Liver (tissue), 9 donors: ENCODE results near the gene ADAMTS7. TPM values are rescaled to one million over a fixed set of nuclear protein-coding genes. Genes with fewer than 3 reads are reported as not detected.

ENCODE experiments used
- DNase-seq: peaks from one replicate; pipeline ENCODE4 v3.0.0-alpha.2; 2017; ENCODE audit warnings: low spot score
- H3K27ac ChIP-seq, 2 donors: one replicate each; pipeline ENCODE4 v1.7.0; 2013; ENCODE audit warnings: inconsistent platforms in 2 of 2, low read length in 2 of 2, control low read depth in 1 of 2, low read depth in 1 of 2, mild to moderate bottlenecking in 1 of 2
- H3K27me3 ChIP-seq, 4 donors: one replicate each; pipeline versions ENCODE4 v1.6.1 to v1.7.0; 2013; ENCODE audit warnings: low read length in 3 of 4, inconsistent platforms in 1 of 4, mild to moderate bottlenecking in 1 of 4, moderate library complexity in 1 of 4; ENCODE audit not compliant: control insufficient read depth in 4 of 4, insufficient read depth in 4 of 4
- H3K36me3 ChIP-seq, 4 donors: one replicate each; pipeline versions ENCODE4 v1.6.1 to v1.7.0; 2013; ENCODE audit warnings: low read length in 3 of 4, mild to moderate bottlenecking in 3 of 4, low read depth in 1 of 4, moderate library complexity in 1 of 4; ENCODE audit not compliant: control insufficient read depth in 4 of 4, insufficient read depth in 3 of 4
- H3K4me1 ChIP-seq, 4 donors: one replicate each; pipeline versions ENCODE4 v1.6.1 to v1.7.0; 2013; ENCODE audit warnings: low read length in 3 of 4, mild to moderate bottlenecking in 3 of 4, moderate library complexity in 1 of 4; ENCODE audit not compliant: control insufficient read depth in 4 of 4, insufficient read depth in 4 of 4
- H3K4me3 ChIP-seq, 3 donors: one replicate each; pipeline versions ENCODE4 v1.6.1 to v1.7.0; 2013; ENCODE audit warnings: low read length in 3 of 3, control low read depth in 1 of 3, low read depth in 1 of 3, mild to moderate bottlenecking in 1 of 3
- H3K9ac ChIP-seq, 2 donors: one replicate each; pipeline ENCODE4 v1.7.0; 2013; ENCODE audit warnings: low read length in 2 of 2, mild to moderate bottlenecking in 2 of 2, moderate library complexity in 2 of 2, control low read depth in 1 of 2, low read depth in 1 of 2
- H3K9me3 ChIP-seq, 4 donors: one replicate each; pipeline versions ENCODE4 v1.6.1 to v1.7.0; 2013; ENCODE audit warnings: low read length in 3 of 4; ENCODE audit not compliant: control insufficient read depth in 4 of 4
- EGR1 ChIP-seq, 2 donors: IDR thresholded peaks; 2 replicates each; pipeline ENCODE4 v1.6.1; 2016 to 2018; ENCODE audit warnings: antibody characterized with exemption in 2 of 2, low read depth in 2 of 2
- FOXA1 ChIP-seq: IDR thresholded peaks from 2 replicates; pipeline ENCODE4 v1.6.1; 2016; ENCODE audit warnings: antibody characterized with exemption
- FOXA2 ChIP-seq: IDR thresholded peaks from 2 replicates; pipeline ENCODE4 v1.6.1; 2016; ENCODE audit warnings: antibody characterized with exemption
- GABPA ChIP-seq, 2 donors: IDR thresholded peaks in 1 of 2; conservative IDR thresholded peaks in 1 of 2; 2 replicates each; pipeline ENCODE4 v1.6.1; 2016; ENCODE audit warnings: antibody characterized with exemption in 2 of 2, mild to moderate bottlenecking in 1 of 2, moderate library complexity in 1 of 2
- HNF4A ChIP-seq, 2 donors: conservative IDR thresholded peaks; 2 replicates each; pipeline ENCODE4 v1.6.1; 2016; ENCODE audit warnings: antibody characterized with exemption in 2 of 2, mild to moderate bottlenecking in 2 of 2
- HNF4G ChIP-seq: IDR thresholded peaks from 2 replicates; pipeline ENCODE4 v1.6.1; 2016; ENCODE audit warnings: antibody characterized with exemption
- JUND ChIP-seq, 2 donors: IDR thresholded peaks; 2 replicates each; pipeline ENCODE4 v1.6.1; 2016; ENCODE audit warnings: antibody characterized with exemption in 2 of 2
- MAX ChIP-seq: IDR thresholded peaks from 2 replicates; pipeline ENCODE4 v1.6.1; 2016; ENCODE audit warnings: antibody characterized with exemption
- NR2F2 ChIP-seq: IDR thresholded peaks from 2 replicates; pipeline ENCODE4 v1.6.1; 2016; ENCODE audit warnings: antibody characterized with exemption
- REST ChIP-seq: IDR thresholded peaks from 2 replicates; pipeline ENCODE4 v1.6.1; 2016; ENCODE audit warnings: antibody characterized with exemption, mild to moderate bottlenecking
- RXRA ChIP-seq, 2 donors: IDR thresholded peaks; 2 replicates each; pipeline ENCODE4 v1.6.1; 2017 to 2018; ENCODE audit warnings: antibody characterized with exemption in 2 of 2, mild to moderate bottlenecking in 1 of 2
- SP1 ChIP-seq: IDR thresholded peaks from 2 replicates; pipeline ENCODE4 v1.6.1; 2018; ENCODE audit warnings: antibody characterized with exemption, mild to moderate bottlenecking
- TAF1 ChIP-seq: conservative IDR thresholded peaks from 2 replicates; pipeline ENCODE4 v1.6.1; 2016; ENCODE audit warnings: antibody characterized with exemption, mild to moderate bottlenecking
- YY1 ChIP-seq: IDR thresholded peaks from 2 replicates; pipeline ENCODE4 v1.6.1; 2016; ENCODE audit warnings: antibody characterized with exemption, mild to moderate bottlenecking
- WGBS: extraction: QIAGEN DNeasy Blood & Tissue Kit; methylation state at CpG from one replicate; pipeline ENCODE4 v1.1.7; 2013; 5-methylcytosine and 5-hydroxymethylcytosine counted together
- polyA plus RNA-seq, 2 donors: library from polyadenylated mRNA; stranded (reverse) in 1 of 2; unstranded in 1 of 2; fragments of 200-250 nt in 1 of 2; fragments of >200 nt in 1 of 2; fragmentation: Nextera tagmentation in 1 of 2; extraction: Ambion mirVana in 1 of 2; gene quantifications; one replicate each; pipeline versions ENCODE4 v1.2.1 to v1.2.3, GENCODE V29; 2013 to 2015
- total RNA-seq, 2 donors: library from RNA; depleted of rRNA; stranded (reverse); fragments of >200 nt; gene quantifications; one replicate each; pipeline ENCODE4 v1.2.3, GENCODE V29; 2014
- TF ChIP-seq, protein P1 (sequence below): fragments of 150-350 bp; IDR thresholded peaks from 2 replicates; pipeline ENCODE4 v1.5.1; 2017; ENCODE audit warnings: improper control_type of control experiment, low read depth, low read length; ENCODE audit not compliant: missing input control
- donor health status: healthy.
- donor health status: healthy.
- donor health status: healthy.
- donor health status: healthy.
- donor health status: healthy.

The ADAMTS7 gene
- total and polyA plus RNA-seq, 4 donors: 0.13 to 2.4 (median 1.3) TPM

GRCh38 chr15:78828920-78829319 lies 17.7 kb upstream of the ADAMTS7 start:
- Histone ChIP-seq H3K27me3 (no peaks in the 10 kb centered on the region), H3K9ac (no peak overlapping the region), H3K4me3 (no peak overlapping the region), H3K4me1 (peaks cover 0 to 2% (median 0%) of the 10 kb centered on the region in 4 donors), H3K9me3 (no peaks in the 10 kb centered on the region), H3K27ac (no peak overlapping the region), H3K36me3 (no peaks in the 10 kb centered on the region)
- no peak for DNase-seq
- 92% methylated on average over 2 of the region's 2 CpGs for WGBS
- no peak for TF ChIP-seq FOXA1
- no peak for TF ChIP-seq SP1
- TF ChIP-seq, protein P1, sequence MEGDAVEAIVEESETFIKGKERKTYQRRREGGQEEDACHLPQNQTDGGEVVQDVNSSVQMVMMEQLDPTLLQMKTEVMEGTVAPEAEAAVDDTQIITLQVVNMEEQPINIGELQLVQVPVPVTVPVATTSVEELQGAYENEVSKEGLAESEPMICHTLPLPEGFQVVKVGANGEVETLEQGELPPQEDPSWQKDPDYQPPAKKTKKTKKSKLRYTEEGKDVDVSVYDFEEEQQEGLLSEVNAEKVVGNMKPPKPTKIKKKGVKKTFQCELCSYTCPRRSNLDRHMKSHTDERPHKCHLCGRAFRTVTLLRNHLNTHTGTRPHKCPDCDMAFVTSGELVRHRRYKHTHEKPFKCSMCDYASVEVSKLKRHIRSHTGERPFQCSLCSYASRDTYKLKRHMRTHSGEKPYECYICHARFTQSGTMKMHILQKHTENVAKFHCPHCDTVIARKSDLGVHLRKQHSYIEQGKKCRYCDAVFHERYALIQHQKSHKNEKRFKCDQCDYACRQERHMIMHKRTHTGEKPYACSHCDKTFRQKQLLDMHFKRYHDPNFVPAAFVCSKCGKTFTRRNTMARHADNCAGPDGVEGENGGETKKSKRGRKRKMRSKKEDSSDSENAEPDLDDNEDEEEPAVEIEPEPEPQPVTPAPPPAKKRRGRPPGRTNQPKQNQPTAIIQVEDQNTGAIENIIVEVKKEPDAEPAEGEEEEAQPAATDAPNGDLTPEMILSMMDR: no peak

DNA sequence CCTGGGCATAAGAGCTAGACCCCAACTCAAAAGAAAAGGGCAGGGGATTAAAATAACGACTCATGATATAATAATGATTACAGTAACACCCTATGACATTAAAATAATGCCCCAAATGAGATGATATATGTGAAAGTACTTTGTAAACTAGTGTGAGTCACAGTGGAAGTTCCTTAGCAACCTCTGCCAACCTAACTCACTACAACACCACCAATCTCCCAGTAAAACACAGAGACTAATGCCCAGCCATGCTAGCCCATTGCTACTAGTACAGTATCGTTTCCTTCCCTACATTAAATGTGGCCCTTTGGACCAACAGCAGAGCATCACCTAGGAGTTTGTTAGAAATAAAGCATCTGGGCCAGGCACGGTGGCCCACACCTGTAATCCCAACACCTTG lies 11.2 kb upstream of the ADAMTS7 start:
- no peaks in the 10 kb centered on the region for H3K27me3 ChIP-seq
- no peak overlapping the region for H3K4me3 ChIP-seq
- no peak for DNase-seq
- H3K36me3 ChIP-seq: no peaks in the 10 kb centered on the region
- 57% methylated on average over 3 of the region's 3 CpGs for WGBS
- H3K9me3 ChIP-seq: no peaks in the 10 kb centered on the region
- H3K9ac ChIP-seq: no peak overlapping the region
- no peak overlapping the region for H3K27ac ChIP-seq
- no peaks in the 10 kb centered on the region for H3K4me1 ChIP-seq
- TF ChIP-seq HNF4G: no peak
- TF ChIP-seq, protein P1: no peak
- no peak for TF ChIP-seq TAF1
- no peak for TF ChIP-seq EGR1 (IDR thresholded peaks at IDR 0.05; ENCODE audit: low read depth in 2 of 2)
- TF ChIP-seq FOXA2: no peak
- no peak for TF ChIP-seq SP1
- TF ChIP-seq YY1: no peak
- no peak for TF ChIP-seq NR2F2
- TF ChIP-seq MAX: no peak
- TF ChIP-seq JUND (IDR thresholded peaks at IDR 0.05): no peak
- TF ChIP-seq GABPA (IDR thresholded peaks at IDR 0.05 in 1 of 2, conservative IDR thresholded peaks at IDR 0.05 in 1 of 2): no peak
- TF ChIP-seq HNF4A (conservative IDR thresholded peaks at IDR 0.05): no peak
- TF ChIP-seq RXRA (IDR thresholded peaks at IDR 0.05): no peak
- TF ChIP-seq REST: no peak
